ENCODE results near the gene NEAT1.

NEAT1 gene

DNA sequence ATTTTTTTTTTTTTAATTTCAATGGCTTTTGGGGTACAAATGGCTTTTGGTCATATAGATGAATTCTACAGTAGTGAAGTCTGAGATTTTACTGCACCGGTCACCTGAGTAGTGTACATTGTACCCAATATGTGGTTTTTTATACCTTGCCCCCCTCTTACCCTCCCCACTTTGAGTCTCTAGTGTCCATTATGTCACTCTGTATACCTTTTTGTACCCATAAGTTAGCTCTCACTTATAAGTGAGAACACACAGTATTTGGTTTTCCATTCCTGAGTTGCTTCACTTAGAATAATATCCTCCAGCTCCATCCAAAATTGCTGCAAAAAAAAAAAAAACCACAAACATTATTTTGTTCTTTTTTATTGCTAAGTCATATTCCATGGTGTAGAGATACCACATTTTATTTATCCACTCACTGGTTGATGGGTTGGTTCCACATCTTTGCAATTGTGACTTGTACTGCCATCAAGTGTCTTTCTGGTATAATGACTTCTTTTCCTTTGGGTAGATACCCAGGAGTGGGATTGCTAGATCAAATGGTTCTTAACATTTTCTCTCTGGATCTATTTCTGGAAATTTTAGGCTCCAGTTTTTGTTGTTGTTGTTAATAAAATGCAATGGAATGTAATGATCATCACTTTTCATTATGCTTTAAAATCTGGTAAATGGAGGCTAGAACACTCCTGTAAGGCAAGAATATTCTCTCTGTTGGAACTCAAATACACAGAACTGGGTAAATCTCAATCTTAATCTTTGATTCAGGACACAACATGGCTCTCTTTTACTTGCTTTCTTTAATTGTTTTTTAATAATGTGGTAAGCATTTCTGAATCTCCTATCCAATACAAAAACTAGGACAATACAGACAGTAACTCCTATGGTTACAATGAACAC lies 10.3 kb downstream of the NEAT1 start:
- Histone ChIP-seq H3K36me3 (ENCODE audit: insufficient read depth, low read length) (peaks cover 36% of the 10 kb centered on the region), H3K27ac (ENCODE audit: low read depth, low read length) (no peak overlapping the region)
- 100% methylated on average over 1 of the region's 1 CpG for WGBS

DNA sequence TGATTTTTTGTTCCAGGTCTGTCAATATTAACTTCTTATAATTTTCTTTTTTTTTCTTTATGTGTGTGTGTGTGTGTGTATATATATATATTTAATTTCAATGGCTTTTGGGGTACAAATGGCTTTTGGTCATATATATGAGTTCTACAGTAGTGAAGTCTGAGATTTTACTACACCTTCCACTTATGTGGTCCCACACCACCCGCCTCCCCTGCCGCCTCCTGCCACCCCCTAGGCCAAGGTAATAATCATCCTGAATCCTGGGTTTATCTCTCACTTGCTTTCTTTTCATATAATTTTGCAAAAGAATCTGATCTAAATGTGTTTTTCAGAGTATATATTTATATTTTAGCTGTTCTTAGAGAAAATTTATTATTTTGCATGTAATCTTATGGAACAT lies 11.1 kb downstream of the NEAT1 start:
- Histone ChIP-seq H3K27me3 (ENCODE audit: insufficient read depth, low read length) (no peaks in the 10 kb centered on the region), H3K27ac (ENCODE audit: low read depth, low read length) (no peak overlapping the region), H3K4me1 (ENCODE audit: insufficient read depth, low read length) (peaks cover 15% of the 10 kb centered on the region), H3K4me3 (ENCODE audit: low read length) (no peak overlapping the region), H3K9me3 (ENCODE audit: insufficient read depth, low read depth, low read length) (no peaks in the 10 kb centered on the region), H3K9ac (ENCODE audit: low read depth, low read length) (no peak overlapping the region), H3K36me3 (ENCODE audit: insufficient read depth, low read length) (peaks cover 36% of the 10 kb centered on the region)
- WGBS: 100% methylated on average over 2 of the region's 2 CpGs

More for the DNA sequence above, 10.3 kb downstream of the NEAT1 start:
- Histone ChIP-seq H3K9ac (ENCODE audit: low read depth, low read length) (no peak overlapping the region), H3K4me3 (ENCODE audit: low read length) (no peak overlapping the region), H3K4me1 (ENCODE audit: insufficient read depth, low read length) (peaks cover 22% of the 10 kb centered on the region), H3K9me3 (ENCODE audit: insufficient read depth, low read depth, low read length) (no peaks in the 10 kb centered on the region), H3K27me3 (ENCODE audit: insufficient read depth, low read length) (no peaks in the 10 kb centered on the region)

DNA sequence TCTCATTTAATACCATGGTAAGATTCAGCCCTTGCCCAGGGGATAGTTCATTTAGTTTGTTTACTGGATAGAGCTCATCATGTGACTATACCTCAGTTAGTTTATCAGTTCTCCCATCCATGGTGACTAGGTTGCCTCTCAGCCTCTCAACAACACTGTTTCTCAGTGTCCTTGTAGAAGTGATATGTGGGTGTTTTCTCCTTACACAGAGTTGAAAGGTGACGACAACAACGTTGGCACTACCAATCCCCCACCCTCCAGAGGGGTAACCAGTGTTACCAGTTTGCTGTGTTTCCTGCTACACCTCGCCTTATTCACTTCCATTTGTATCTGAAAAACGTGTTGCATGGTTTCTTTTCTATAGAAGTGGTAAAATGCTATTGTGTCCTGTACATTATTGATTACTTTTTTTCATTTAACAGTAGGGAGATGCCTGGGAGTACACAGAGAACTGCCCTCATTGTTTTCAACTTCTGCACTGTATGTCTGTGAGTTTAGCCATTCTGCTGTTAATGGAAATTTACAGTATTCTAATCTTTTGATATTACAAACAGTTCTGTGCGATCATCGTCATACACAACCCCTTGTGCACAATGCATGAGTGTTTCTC lies 11.6 kb downstream of the NEAT1 start:
- Histone ChIP-seq H3K4me3 (ENCODE audit: low read length) (no peak overlapping the region), H3K9me3 (ENCODE audit: insufficient read depth, low read depth, low read length) (no peaks in the 10 kb centered on the region), H3K36me3 (ENCODE audit: insufficient read depth, low read length) (peaks cover 36% of the 10 kb centered on the region), H3K9ac (ENCODE audit: low read depth, low read length) (no peak overlapping the region), H3K27me3 (ENCODE audit: insufficient read depth, low read length) (no peaks in the 10 kb centered on the region), H3K27ac (ENCODE audit: low read depth, low read length) (no peak overlapping the region), H3K4me1 (ENCODE audit: insufficient read depth, low read length) (peaks cover 10% of the 10 kb centered on the region)
- WGBS: 88% methylated on average over 6 of the region's 6 CpGs

DNA sequence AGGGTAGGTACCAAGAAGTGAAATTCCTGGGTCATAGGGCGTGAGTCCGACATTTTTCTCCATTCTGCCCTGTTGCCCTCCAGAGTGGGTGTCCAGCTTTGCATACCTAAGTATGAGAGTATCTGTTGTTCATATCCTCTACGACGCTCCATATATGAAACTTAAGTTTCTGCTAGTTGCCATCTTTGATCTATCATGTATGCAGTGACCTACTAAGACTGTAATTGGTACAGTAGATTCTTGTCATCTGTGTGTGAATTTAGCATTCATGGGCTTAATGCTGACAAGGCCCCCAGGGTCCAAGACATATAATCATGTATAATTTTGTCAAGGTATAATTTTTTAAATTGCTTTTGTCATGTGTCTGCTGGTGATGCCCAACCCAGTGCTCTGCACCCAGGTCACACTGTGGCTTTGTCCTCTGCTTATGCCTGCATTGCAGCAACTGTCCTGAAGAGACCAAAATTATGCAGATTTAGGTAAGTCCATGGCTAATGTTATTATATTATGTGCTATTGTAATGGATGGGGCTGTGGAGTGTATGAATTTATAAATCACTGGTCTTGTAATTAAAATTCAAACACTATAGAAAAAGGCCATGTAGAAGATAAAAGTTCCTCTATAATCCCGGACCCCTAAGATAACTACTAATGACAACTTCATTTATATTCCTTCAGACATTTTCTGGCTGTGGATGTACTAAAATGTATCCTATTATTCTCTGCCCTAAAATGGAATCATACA lies 12.2 kb downstream of the NEAT1 start:
- H3K27me3 ChIP-seq (ENCODE audit: insufficient read depth, low read length): no peaks in the 10 kb centered on the region
- no peak overlapping the region for H3K27ac ChIP-seq (ENCODE audit: low read depth, low read length)
- peaks cover 36% of the 10 kb centered on the region for H3K36me3 ChIP-seq (ENCODE audit: insufficient read depth, low read length)
- H3K9me3 ChIP-seq (ENCODE audit: insufficient read depth, low read depth, low read length): no peaks in the 10 kb centered on the region
- no peak overlapping the region for H3K9ac ChIP-seq (ENCODE audit: low read depth, low read length)
- peaks cover 3% of the 10 kb centered on the region; the same call in 1 of the 2 replicates for H3K4me1 ChIP-seq (ENCODE audit: insufficient read depth, low read length)
- no peak overlapping the region for H3K4me3 ChIP-seq (ENCODE audit: low read length)
- 95% methylated on average over 5 of the region's 5 CpGs for WGBS

DNA sequence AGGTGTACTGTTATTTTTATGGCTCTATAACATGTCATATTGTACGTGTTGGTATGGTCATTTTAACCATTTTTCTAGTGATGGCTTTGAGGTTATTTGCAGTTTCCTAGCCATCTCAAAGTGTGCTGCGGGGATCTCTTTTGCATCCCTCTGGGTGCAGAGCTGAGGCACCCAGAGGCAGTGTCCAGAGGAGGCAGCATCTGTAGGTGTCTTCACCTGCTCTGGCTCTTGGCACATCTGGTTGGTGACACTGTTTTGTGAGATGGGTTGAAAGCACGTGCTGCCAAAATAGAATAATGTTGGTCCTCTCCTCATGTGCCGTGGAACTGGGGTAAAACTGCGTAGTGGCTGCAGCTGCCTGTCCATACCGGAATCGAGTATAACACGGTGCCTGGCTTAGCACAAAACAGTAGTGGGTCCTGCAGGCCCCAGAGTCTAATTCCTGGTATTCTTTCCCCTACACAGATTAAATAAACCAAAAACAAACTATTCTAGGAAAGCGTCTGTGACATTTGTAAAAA lies 12.9 kb downstream of the NEAT1 start:
- Histone ChIP-seq H3K4me3 (ENCODE audit: low read length) (no peak overlapping the region), H3K9ac (ENCODE audit: low read depth, low read length) (no peak overlapping the region), H3K4me1 (ENCODE audit: insufficient read depth, low read length) (no peaks in the 10 kb centered on the region), H3K27me3 (ENCODE audit: insufficient read depth, low read length) (no peaks in the 10 kb centered on the region), H3K27ac (ENCODE audit: low read depth, low read length) (no peak overlapping the region), H3K36me3 (ENCODE audit: insufficient read depth, low read length) (peaks cover 36% of the 10 kb centered on the region), H3K9me3 (ENCODE audit: insufficient read depth, low read depth, low read length) (no peaks in the 10 kb centered on the region)
- WGBS: 94% methylated on average over 9 of the region's 9 CpGs

DNA sequence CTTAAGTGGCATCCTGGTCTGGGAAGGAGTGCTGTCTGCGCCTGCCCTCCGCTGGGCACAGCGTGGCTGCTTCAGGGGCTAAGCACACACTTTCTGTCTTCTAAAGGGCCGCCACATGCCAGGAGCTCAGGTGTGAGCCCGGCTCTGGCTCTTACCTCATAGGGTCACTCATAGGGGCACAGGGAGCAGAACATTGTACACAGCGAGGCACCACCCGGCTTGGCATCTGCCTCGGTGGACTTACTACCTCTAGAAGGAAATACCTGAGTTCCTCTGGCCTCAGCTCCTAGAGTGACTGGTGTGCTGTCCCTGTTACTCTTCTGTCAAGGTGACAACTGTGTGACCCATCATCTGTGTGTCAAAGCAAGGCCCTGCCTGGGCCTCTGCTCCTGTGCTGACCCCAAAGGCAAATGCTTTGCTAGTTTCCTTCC lies 13.4 kb downstream of the NEAT1 start:
- Histone ChIP-seq H3K4me1 (ENCODE audit: insufficient read depth, low read length) (no peaks in the 10 kb centered on the region), H3K9ac (ENCODE audit: low read depth, low read length) (no peak overlapping the region), H3K9me3 (ENCODE audit: insufficient read depth, low read depth, low read length) (no peaks in the 10 kb centered on the region), H3K4me3 (ENCODE audit: low read length) (no peak overlapping the region), H3K27me3 (ENCODE audit: insufficient read depth, low read length) (no peaks in the 10 kb centered on the region), H3K27ac (ENCODE audit: low read depth, low read length) (no peak overlapping the region), H3K36me3 (ENCODE audit: insufficient read depth, low read length) (peaks cover 36% of the 10 kb centered on the region)
- 92% methylated on average over 8 of the region's 8 CpGs for WGBS

DNA sequence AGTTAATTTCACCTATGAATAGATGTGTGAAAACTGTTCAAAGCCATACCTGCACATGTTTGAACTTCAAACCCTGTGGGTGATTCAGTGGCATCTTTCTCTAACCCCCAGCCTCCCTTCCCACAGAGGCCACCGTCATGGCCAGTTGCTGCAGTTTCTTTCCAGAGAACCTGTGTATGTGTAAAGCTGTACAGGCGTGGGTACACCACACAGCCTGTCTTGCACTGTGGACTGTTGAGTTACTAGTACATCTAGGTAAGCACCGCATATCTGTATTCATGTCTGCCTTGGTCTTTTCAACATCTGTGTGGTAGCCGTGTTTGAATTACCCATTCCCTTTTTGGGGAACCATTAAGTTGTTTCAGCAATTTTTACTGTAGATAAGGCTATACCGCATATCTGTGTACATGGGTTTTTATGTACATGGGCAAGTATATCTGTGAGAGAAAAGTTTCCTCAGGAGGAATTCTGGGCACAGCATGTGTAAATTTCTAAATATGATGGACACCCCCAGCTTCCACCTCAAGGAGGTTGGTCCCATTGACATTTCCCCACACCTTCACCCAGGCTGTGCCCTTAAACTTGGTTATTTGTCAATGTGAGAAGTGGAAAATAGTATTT lies 13.9 kb downstream of the NEAT1 start:
- peaks cover 36% of the 10 kb centered on the region for H3K36me3 ChIP-seq (ENCODE audit: insufficient read depth, low read length)
- no peaks in the 10 kb centered on the region for H3K4me1 ChIP-seq (ENCODE audit: insufficient read depth, low read length)
- no peaks in the 10 kb centered on the region for H3K9me3 ChIP-seq (ENCODE audit: insufficient read depth, low read depth, low read length)
- H3K4me3 ChIP-seq (ENCODE audit: low read length): no peak overlapping the region
- no peak overlapping the region for H3K27ac ChIP-seq (ENCODE audit: low read depth, low read length)
- no peaks in the 10 kb centered on the region for H3K27me3 ChIP-seq (ENCODE audit: insufficient read depth, low read length)
- WGBS: 96% methylated on average over 5 of the region's 5 CpGs
- H3K9ac ChIP-seq (ENCODE audit: low read depth, low read length): no peak overlapping the region

DNA sequence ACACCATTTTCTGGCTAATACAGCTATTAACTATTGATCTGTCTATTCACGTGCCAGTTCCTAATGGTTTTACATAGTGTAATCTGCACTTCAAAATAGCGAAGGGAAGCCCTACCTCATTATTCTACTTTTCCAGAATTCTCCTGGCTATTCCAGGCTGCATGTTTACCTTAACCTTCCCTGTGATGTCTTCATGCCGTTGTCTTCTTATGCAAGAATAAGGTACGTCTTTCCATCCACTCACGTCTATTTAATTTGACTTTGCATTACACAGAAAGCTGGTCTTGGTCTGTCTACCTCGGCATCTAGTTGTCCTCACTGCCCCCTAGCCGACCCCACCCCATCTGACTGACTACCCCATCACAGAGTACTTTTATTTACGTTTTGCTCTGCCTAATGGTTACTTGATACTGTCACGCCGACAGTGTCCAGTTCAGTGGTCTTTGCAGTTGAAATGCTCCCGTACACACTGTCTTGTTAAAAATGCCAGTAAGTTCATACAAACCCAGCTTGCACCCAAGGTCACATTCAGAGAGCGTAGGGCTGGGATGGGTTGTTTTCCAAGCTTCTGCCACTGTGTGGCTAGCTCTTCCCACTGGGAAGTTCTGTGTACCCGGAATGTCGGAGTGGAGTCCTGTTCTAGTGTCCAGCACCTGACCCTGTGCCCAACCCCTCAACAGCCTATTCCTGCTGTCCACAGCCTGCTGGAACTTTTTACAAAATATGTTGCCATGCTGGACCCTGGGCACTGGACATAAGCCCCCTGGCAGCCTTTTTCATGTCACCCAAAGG lies 15.0 kb downstream of the NEAT1 start:
- Histone ChIP-seq H3K4me3 (ENCODE audit: low read length) (no peak overlapping the region), H3K27me3 (ENCODE audit: insufficient read depth, low read length) (no peaks in the 10 kb centered on the region), H3K9me3 (ENCODE audit: insufficient read depth, low read depth, low read length) (no peaks in the 10 kb centered on the region), H3K27ac (ENCODE audit: low read depth, low read length) (no peak overlapping the region), H3K9ac (ENCODE audit: low read depth, low read length) (no peak overlapping the region), H3K36me3 (ENCODE audit: insufficient read depth, low read length) (peaks cover 36% of the 10 kb centered on the region), H3K4me1 (ENCODE audit: insufficient read depth, low read length) (no peaks in the 10 kb centered on the region)
- 94% methylated on average over 14 of the region's 14 CpGs for WGBS

DNA sequence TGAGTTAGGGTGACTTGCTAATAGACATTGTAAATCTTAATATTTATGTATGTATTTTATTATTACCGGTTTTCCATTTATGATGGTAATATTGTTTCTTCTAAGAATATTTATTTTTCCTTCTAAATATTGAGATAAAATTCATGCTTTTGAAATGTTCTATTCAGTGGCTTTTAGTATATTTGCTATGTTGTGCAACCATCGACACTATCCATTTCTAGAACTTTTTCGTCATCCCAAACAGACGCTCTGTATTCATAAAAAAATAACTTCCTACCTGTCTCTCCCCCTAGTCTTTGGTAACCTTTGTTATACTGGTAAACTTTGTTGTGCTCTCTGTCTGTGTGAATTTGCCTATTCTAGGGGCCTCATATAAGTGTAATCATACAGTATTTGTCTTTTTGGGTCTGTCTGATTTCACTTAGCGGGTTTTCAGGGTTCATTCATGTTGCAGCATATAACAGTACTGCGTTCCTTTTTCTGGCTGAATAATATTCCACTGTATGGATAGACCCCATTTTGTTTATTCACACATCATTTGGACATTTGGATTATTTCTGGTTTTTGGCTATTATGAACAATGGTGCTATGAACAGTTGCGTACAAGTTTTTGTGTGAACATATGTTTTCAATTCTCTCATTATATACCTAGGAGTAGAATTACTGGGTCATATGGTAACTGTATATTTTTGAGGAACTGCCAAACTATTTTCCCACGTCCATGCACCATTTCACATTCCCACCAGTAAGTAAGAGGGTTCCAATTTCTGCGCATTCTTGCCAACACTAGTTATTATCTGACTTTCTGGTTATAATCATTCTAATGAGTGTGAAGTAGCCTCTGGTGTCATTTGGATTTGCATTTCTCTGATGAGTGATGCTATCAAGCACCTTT lies 15.9 kb downstream of the NEAT1 start:
- no peaks in the 10 kb centered on the region for H3K4me1 ChIP-seq (ENCODE audit: insufficient read depth, low read length)
- H3K36me3 ChIP-seq (ENCODE audit: insufficient read depth, low read length): peaks cover 37% of the 10 kb centered on the region
- no peaks in the 10 kb centered on the region for H3K9me3 ChIP-seq (ENCODE audit: insufficient read depth, low read depth, low read length)
- H3K4me3 ChIP-seq (ENCODE audit: low read length): no peak overlapping the region
- no peaks in the 10 kb centered on the region for H3K27me3 ChIP-seq (ENCODE audit: insufficient read depth, low read length)
- H3K27ac ChIP-seq (ENCODE audit: low read depth, low read length): no peak overlapping the region
- no peak overlapping the region for H3K9ac ChIP-seq (ENCODE audit: low read depth, low read length)
- WGBS: 97% methylated on average over 5 of the region's 9 CpGs

Measured in HUES64 (cell line).